ENCODE data around the gene DIP2C.

- TF ChIP-seq CTCF (IDR thresholded peaks at IDR 0.05) (no peak), POLR2A (IDR thresholded peaks at IDR 0.05) (no peak), POLR2AphosphoS5 (IDR thresholded peaks at IDR 0.05) (no peak)
Observed at GRCh38 chr10:484925-485661, 204.4 kb downstream of the DIP2C start.

All from prostate gland (tissue), 2 donors.